ENCODE data around the gene BRWD1.
A peak's percentile ranks its signal among the peaks of the same experiment; 100 is the strongest.

The BRWD1 gene

GRCh38 chr21:39313571-39314142 lies at the start of gene BRWD1:
BRWD1 (minus strand) TSS chr21:39313632; CDS start chr21:39313491, 141 bp downstream.
- DNase-seq: peak; percentile 70 to 76

GRCh38 chr21:39362733-39363132 lies 49.3 kb upstream of the BRWD1 start:
- DNase-seq: no peak

- no peak for DNase-seq
Measured at GRCh38 chr21:39359382-39359781, 46.0 kb upstream of the BRWD1 start.

GRCh38 chr21:39353295-39353694 lies 39.9 kb upstream of the BRWD1 start:
- DNase-seq: no peak

- DNase-seq: no peak
Measured at GRCh38 chr21:39350094-39351005, 36.9 kb upstream of the BRWD1 start.

GRCh38 chr21:39349211-39350093 lies 36.0 kb upstream of the BRWD1 start:
- peak; percentile 81 to 94 for DNase-seq

GRCh38 chr21:39348355-39349210 lies 35.2 kb upstream of the BRWD1 start, which contains the start of gene HMGN1:
HMGN1 (minus strand) TSS chr21:39349088; CDS start chr21:39348917, 171 bp downstream.
- peak; percentile 54 to 92 for DNase-seq

- no peak for DNase-seq
Measured at GRCh38 chr21:39348040-39348354, 34.6 kb upstream of the BRWD1 start.

- no peak for DNase-seq
Measured at GRCh38 chr21:39347537-39347936, 34.1 kb upstream of the BRWD1 start.

GRCh38 chr21:39346671-39347331 lies 33.4 kb upstream of the BRWD1 start:
- DNase-seq: no peak

- no peak for DNase-seq
Measured at GRCh38 chr21:39346206-39346605, 32.8 kb upstream of the BRWD1 start.

GRCh38 chr21:39345440-39345839 lies 32.0 kb upstream of the BRWD1 start:
- no peak for DNase-seq

GRCh38 chr21:39344848-39345247 lies 31.4 kb upstream of the BRWD1 start:
- no peak for DNase-seq

GRCh38 chr21:39341249-39341923 lies 28.0 kb upstream of the BRWD1 start:
- no peak for DNase-seq

GRCh38 chr21:39340687-39341086 lies 27.3 kb upstream of the BRWD1 start:
- no peak for DNase-seq

GRCh38 chr21:39339231-39339630 lies 25.8 kb upstream of the BRWD1 start:
- no peak for DNase-seq

- DNase-seq: no peak
Measured at GRCh38 chr21:39336457-39337008, 23.1 kb upstream of the BRWD1 start.

GRCh38 chr21:39334611-39335010 lies 21.2 kb upstream of the BRWD1 start:
- no peak for DNase-seq

GRCh38 chr21:39332175-39332574 lies 18.7 kb upstream of the BRWD1 start:
- DNase-seq: no peak

- DNase-seq: no peak
Measured at GRCh38 chr21:39330001-39330400, 16.6 kb upstream of the BRWD1 start.

- no peak for DNase-seq
Measured at GRCh38 chr21:39327727-39328126, 14.3 kb upstream of the BRWD1 start.

Measured in hippocampal formation (tissue), 2 donors.